EH (cell line): Measurements from ENCODE around the gene GJB5.

ENCODE experiments used
- DNase-seq: peaks from one replicate; pipeline ENCODE4 v3.0.0-alpha.2; 2015; ENCODE audit warnings: low read depth

The GJB5 gene

DNA sequence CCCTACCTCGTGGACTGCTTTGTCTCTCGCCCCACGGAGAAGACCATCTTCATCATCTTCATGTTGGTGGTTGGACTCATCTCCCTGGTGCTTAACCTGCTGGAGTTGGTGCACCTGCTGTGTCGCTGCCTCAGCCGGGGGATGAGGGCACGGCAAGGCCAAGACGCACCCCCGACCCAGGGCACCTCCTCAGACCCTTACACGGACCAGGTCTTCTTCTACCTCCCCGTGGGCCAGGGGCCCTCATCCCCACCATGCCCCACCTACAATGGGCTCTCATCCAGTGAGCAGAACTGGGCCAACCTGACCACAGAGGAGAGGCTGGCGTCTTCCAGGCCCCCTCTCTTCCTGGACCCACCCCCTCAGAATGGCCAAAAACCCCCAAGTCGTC lies 39.9 kb downstream of the GJB5 start:
- no peak for DNase-seq

- DNase-seq = no peak
These were observed 41.1 kb downstream of the GJB5 start for GRCh38 chr1:34795916-34796315.

DNA sequence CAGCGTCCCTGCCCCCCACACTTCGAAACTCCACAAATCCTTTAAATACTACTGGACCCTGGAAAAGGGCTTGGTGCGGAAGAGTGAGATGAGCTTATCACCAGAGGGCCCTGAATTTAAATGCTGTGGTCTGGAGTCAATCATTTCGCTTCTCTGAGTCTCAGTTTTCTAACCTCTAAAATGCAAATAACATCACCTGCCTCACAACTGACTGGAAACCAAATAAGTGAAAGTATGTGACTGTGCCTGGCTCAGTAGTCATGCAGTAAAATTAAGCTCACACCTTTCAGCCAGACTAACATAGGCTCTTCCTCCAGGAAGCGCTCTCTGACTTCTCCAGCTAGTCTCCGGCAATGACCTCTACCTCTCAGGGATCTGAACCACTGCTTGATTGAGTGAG lies 42.1 kb downstream of the GJB5 start:
- DNase-seq = no peak

- DNase-seq = peak; percentile 28
These were observed 45.4 kb downstream of the GJB5 start for GRCh38 chr1:34800214-34800613.

DNA sequence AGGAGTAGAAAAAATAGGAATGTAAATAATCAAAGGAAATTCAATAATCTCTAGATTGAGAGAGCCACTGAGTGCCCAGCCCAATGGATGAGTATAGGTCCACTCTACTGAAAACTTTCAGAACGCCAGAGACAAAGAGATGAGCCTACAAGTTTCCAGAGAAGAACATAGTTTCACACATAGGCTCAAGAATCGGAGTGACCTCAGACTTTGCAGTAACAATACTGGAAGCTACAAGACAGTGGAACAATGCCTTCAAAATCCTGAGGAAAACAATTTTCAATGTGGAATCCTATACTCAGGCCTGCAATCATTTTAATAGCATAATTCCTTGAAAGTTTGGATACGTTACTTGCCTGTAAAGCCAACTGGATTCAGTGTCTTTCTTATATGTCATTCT lies 48.9 kb downstream of the GJB5 start:
- DNase-seq = no peak

DNA sequence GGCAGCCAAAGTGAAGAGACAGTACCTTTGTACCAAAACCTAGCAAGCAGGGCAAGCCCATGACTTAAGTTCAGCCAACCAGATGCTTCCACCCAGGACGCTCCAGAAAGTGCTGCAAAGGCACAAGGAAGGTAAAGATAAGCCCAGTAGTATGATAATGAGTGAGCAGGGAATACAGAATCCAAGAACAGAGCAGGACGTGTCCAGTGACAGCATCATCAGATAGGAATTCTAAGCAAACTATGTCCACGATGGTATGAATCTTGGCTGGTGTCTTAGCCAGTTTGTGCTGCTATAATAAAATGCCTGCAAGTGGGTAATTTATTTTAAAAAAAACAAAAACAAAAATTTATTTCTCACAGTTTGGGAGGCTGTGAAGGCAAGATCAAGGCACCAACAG lies 51.5 kb downstream of the GJB5 start:
- DNase-seq = peak; percentile 76
